HCT116 (cell line): ENCODE data around the gene OSBPL5.

Experiments
- CBX3 ChIP-seq: IDR thresholded peaks from 2 replicates; pipeline ENCODE4 v1.6.1; 2012; ENCODE audit warnings: low read depth
- CEBPB ChIP-seq: IDR thresholded peaks from 2 replicates; pipeline ENCODE4 v1.6.1; 2012; ENCODE audit warnings: low read depth
- CTCF ChIP-seq, 3 experiments: fragments of 200-600 bp in 1 of 3; sonication (generic) in 1 of 3; IDR thresholded peaks in 2 of 3; conservative IDR thresholded peaks in 1 of 3; 2 replicates each; pipeline ENCODE4 v1.5.1; 2012 to 2017; ENCODE audit warnings: low read depth in 2 of 3, low read length in 2 of 3, antibody characterized with exemption in 1 of 3, borderline replicate concordance in 1 of 3, control low read depth in 1 of 3, mild to moderate bottlenecking in 1 of 3, mixed read lengths in 1 of 3, mixed run types in 1 of 3, moderate library complexity in 1 of 3; ENCODE audit not compliant: insufficient read depth in 1 of 3
- EGR1 ChIP-seq: IDR thresholded peaks from 2 replicates; pipeline ENCODE4 v1.6.1; 2012; ENCODE audit warnings: low read depth
- EZH2 ChIP-seq: fragments of 200-600 bp; sonication (generic); IDR thresholded peaks from 2 replicates; pipeline ENCODE4 v1.6.1; 2017; ENCODE audit warnings: antibody characterized with exemption, mixed run types
- EZH2phosphoT487 ChIP-seq: fragments of 200-600 bp; IDR thresholded peaks from 2 replicates; pipeline ENCODE4 v1.6.1; 2018; ENCODE audit warnings: antibody characterized with exemption, borderline replicate concordance
- POLR2A ChIP-seq: IDR thresholded peaks from 2 replicates; pipeline ENCODE4 v1.7.0; 2011; ENCODE audit warnings: borderline replicate concordance; ENCODE audit not compliant: insufficient read depth, insufficient read length; ENCODE audit errors: extremely low read depth
- POLR2AphosphoS5 ChIP-seq: IDR thresholded peaks from 2 replicates; pipeline ENCODE4 v1.6.1; 2011; ENCODE audit warnings: mild to moderate bottlenecking, low read depth, low read length, moderate library complexity
- REST ChIP-seq: IDR thresholded peaks from 2 replicates; pipeline ENCODE4 v1.6.1; 2012; ENCODE audit warnings: low read depth
- SP1 ChIP-seq: IDR thresholded peaks from 2 replicates; pipeline ENCODE4 v1.6.1; 2012; ENCODE audit warnings: low read depth
- ZNF274 ChIP-seq: fragments of 200-500 bp; sonication (Bioruptor generic); IDR thresholded peaks from 2 replicates; pipeline ENCODE4 v1.6.1; 2014; ENCODE audit warnings: mild to moderate bottlenecking, low read depth, low read length, inconsistent platforms

- no peak for TF ChIP-seq POLR2A
- TF ChIP-seq CTCF (IDR thresholded peaks at IDR 0.05 in 2 of 3, conservative IDR thresholded peaks at IDR 0.05 in 1 of 3; ENCODE audit: borderline replicate concordance in 1 of 3, insufficient read depth in 1 of 3, low read depth in 2 of 3, low read length in 2 of 3), result no peak
- no peak for TF ChIP-seq EZH2
- no peak for TF ChIP-seq EZH2phosphoT487
- no peak for TF ChIP-seq EGR1
- no peak for TF ChIP-seq POLR2AphosphoS5
- TF ChIP-seq SP1, result no peak
- no peak for TF ChIP-seq CBX3
- TF ChIP-seq ZNF274, result no peak
- TF ChIP-seq CEBPB, result no peak
- no peak for TF ChIP-seq REST
Observed at GRCh38 chr11:3043315-3043871, 121.7 kb downstream of the OSBPL5 start.
